Thyroid gland (tissue), 4 donors: ENCODE results near the gene ELOVL2.

Source experiments
- POLR2A ChIP-seq, 2 donors: fragments of 450-650 bp; IDR thresholded peaks; one replicate each; pipeline ENCODE4 v1.6.1; 2017; ENCODE audit warnings: antibody characterized with exemption in 2 of 2, mild to moderate bottlenecking in 2 of 2, moderate library complexity in 1 of 2
- TF ChIP-seq, protein P1 (sequence below), 6 experiments: fragments of 200-600 bp in 3 of 6; fragments of 450-650 bp in 3 of 6; sonication (generic) in 3 of 6; IDR thresholded peaks; one replicate each; pipeline ENCODE4 v1.5.1; 2016 to 2019; ENCODE audit warnings: antibody characterized with exemption in 6 of 6, mild to moderate bottlenecking in 2 of 6, inconsistent platforms in 1 of 6, moderate library complexity in 1 of 6

DNA sequence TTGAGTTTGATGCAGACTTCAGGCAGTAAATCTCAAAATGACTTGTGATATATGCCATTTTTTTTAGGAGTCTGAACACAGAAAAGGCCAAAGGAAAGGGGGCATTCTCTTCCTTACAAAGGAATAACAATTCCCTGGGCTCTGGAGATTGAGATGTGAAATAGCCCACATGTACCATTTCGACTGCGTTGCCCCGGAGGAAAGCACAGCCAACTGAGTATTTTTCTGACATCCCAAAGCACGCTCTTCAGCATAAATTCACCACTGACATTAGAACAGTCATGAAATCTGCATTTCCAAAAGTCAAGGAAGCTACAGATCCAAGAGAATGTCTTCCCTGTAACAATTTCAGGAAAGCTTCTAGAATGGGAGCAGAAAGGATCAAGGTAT is 7.8 kb downstream of the ELOVL2 start:
- TF ChIP-seq, protein P1, sequence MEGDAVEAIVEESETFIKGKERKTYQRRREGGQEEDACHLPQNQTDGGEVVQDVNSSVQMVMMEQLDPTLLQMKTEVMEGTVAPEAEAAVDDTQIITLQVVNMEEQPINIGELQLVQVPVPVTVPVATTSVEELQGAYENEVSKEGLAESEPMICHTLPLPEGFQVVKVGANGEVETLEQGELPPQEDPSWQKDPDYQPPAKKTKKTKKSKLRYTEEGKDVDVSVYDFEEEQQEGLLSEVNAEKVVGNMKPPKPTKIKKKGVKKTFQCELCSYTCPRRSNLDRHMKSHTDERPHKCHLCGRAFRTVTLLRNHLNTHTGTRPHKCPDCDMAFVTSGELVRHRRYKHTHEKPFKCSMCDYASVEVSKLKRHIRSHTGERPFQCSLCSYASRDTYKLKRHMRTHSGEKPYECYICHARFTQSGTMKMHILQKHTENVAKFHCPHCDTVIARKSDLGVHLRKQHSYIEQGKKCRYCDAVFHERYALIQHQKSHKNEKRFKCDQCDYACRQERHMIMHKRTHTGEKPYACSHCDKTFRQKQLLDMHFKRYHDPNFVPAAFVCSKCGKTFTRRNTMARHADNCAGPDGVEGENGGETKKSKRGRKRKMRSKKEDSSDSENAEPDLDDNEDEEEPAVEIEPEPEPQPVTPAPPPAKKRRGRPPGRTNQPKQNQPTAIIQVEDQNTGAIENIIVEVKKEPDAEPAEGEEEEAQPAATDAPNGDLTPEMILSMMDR (IDR thresholded peaks at IDR 0.05) = no peak
- TF ChIP-seq POLR2A (IDR thresholded peaks at IDR 0.05) = no peak
